Body of pancreas (tissue), 4 donors: ENCODE measurements around the gene POLD2.

ENCODE experiments used
- POLR2A ChIP-seq, 3 donors: fragments of 450-650 bp; IDR thresholded peaks; one replicate each; pipeline ENCODE4 v1.6.1; 2016; ENCODE audit warnings: antibody characterized with exemption in 3 of 3, mild to moderate bottlenecking in 2 of 3
- TF ChIP-seq, protein P1 (sequence below), 7 experiments: fragments of 450-650 bp in 4 of 7; fragments of 200-600 bp in 3 of 7; sonication (generic) in 3 of 7; IDR thresholded peaks; one replicate each; pipeline ENCODE4 v1.5.1; 2016 to 2019; ENCODE audit warnings: antibody characterized with exemption in 7 of 7

DNA sequence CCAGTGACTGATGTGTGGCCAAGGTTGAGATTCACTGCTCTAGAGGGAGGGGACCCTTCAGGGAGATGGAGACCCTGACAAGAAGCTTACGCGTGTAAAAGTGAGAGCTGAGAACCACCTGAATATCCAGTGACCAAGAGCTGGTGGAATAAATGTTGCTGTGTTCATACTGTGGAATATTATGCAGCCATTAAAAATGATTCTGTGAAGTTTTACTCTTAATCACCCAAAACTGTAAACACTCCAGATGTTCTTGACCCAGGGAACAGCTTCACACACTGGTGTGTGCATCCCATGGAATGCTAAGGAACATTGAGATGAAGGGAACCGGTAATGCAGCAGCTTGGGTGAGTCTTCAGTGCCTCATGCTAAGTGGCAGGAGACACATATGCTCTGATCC lies 36.7 kb downstream of the POLD2 start:
- TF ChIP-seq, protein P1, sequence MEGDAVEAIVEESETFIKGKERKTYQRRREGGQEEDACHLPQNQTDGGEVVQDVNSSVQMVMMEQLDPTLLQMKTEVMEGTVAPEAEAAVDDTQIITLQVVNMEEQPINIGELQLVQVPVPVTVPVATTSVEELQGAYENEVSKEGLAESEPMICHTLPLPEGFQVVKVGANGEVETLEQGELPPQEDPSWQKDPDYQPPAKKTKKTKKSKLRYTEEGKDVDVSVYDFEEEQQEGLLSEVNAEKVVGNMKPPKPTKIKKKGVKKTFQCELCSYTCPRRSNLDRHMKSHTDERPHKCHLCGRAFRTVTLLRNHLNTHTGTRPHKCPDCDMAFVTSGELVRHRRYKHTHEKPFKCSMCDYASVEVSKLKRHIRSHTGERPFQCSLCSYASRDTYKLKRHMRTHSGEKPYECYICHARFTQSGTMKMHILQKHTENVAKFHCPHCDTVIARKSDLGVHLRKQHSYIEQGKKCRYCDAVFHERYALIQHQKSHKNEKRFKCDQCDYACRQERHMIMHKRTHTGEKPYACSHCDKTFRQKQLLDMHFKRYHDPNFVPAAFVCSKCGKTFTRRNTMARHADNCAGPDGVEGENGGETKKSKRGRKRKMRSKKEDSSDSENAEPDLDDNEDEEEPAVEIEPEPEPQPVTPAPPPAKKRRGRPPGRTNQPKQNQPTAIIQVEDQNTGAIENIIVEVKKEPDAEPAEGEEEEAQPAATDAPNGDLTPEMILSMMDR (IDR thresholded peaks at IDR 0.05), result no peak
- no peak for TF ChIP-seq POLR2A (IDR thresholded peaks at IDR 0.05)
